Measurements from ENCODE around the gene SFXN5. TPM values are rescaled to one million over a fixed set of nuclear protein-coding genes. Genes with fewer than 3 reads are reported as not detected.

Gene SFXN5
- total RNA-seq, 4 donors from 2014 or later, result 8.4 to 18.3 (median 15.3) TPM

DNA sequence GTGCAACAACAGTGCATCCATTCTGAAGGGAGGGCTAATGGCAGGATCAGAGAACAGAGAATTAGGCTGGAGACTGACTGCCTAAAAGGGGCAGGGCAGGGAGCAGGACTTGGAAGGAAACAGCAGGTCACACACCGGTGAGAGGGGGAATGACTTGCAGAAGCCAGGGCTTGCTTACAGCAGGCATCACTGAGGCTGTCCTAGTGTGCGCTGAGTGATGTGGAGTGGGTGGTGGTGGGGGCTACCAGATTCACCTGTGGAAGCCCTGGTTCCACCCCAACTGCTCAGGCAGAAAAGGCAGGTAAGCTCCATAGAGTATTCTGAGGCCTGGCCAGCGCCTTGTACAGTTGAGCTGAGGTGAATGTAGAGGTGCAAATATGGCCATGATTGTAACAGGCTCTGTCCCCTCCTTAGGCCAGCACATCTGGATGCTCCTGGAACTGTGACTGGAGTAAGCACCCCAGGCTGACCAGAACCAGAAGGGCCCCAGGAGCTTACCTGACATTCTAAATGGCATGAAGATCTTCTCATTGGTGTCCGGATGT is 49.4 kb downstream of the SFXN5 start:
- WGBS, 2 donors, result 90% methylated on average over 4 of the region's 4 CpGs
- intact Hi-C loops (cut with DNase I; ENCODE audit: low total_unique reads), result no loop called here
- H3K4me3 ChIP-seq (ENCODE audit: low read depth, poor library complexity, severe bottlenecking), result no peak overlapping the region
- no peak for TF ChIP-seq POLR2A (IDR thresholded peaks at IDR 0.05)
- TF ChIP-seq, protein P1, sequence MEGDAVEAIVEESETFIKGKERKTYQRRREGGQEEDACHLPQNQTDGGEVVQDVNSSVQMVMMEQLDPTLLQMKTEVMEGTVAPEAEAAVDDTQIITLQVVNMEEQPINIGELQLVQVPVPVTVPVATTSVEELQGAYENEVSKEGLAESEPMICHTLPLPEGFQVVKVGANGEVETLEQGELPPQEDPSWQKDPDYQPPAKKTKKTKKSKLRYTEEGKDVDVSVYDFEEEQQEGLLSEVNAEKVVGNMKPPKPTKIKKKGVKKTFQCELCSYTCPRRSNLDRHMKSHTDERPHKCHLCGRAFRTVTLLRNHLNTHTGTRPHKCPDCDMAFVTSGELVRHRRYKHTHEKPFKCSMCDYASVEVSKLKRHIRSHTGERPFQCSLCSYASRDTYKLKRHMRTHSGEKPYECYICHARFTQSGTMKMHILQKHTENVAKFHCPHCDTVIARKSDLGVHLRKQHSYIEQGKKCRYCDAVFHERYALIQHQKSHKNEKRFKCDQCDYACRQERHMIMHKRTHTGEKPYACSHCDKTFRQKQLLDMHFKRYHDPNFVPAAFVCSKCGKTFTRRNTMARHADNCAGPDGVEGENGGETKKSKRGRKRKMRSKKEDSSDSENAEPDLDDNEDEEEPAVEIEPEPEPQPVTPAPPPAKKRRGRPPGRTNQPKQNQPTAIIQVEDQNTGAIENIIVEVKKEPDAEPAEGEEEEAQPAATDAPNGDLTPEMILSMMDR (IDR thresholded peaks at IDR 0.05), result no peak
- peak in 1 of 2 donors; percentile 57 for DNase-seq (ENCODE audit: low spot score in 2 of 2)

DNA sequence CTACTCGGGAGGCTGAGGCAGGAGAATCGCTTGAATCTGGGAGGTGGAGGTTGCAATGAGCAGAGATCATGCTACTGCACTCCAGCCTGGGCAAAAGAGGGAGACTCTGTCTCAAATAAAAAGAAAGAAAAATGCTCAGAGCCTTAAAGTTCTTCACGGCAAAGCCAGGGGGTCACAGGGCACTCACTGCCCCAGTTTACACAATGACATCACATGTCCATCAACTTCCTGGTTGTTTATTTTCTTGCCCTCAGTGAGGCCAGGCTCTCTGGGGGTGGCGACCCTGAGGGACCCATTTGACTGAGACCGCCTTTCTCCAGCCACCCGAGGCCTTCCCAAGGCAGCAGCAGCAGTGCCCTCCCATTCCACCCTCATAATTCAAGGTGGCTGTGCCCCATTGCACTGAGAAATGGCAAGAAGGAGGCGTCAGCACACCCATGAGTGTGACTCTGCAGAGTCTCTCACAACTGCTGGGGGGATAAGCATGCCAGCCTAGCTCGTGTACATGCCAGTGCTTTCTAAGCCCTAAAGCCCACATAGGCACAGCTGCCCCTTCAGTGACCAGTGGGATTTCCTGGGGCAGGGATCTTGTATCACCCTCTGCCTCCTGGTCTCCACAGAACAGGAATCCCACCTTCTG is 50.0 kb downstream of the SFXN5 start:
- no peak overlapping the region for H3K4me3 ChIP-seq (ENCODE audit: low read depth, poor library complexity, severe bottlenecking)
- peak in 1 of 2 donors; percentile 28 for DNase-seq (ENCODE audit: low spot score in 2 of 2)
- 79 to 93% methylated on average over 8 of the region's 8 CpGs for WGBS, 2 donors
- intact Hi-C loops (cut with DNase I; ENCODE audit: low total_unique reads), result no loop called here
- TF ChIP-seq, protein P1 (IDR thresholded peaks at IDR 0.05), result no peak
- no peak for TF ChIP-seq POLR2A (IDR thresholded peaks at IDR 0.05)

DNA sequence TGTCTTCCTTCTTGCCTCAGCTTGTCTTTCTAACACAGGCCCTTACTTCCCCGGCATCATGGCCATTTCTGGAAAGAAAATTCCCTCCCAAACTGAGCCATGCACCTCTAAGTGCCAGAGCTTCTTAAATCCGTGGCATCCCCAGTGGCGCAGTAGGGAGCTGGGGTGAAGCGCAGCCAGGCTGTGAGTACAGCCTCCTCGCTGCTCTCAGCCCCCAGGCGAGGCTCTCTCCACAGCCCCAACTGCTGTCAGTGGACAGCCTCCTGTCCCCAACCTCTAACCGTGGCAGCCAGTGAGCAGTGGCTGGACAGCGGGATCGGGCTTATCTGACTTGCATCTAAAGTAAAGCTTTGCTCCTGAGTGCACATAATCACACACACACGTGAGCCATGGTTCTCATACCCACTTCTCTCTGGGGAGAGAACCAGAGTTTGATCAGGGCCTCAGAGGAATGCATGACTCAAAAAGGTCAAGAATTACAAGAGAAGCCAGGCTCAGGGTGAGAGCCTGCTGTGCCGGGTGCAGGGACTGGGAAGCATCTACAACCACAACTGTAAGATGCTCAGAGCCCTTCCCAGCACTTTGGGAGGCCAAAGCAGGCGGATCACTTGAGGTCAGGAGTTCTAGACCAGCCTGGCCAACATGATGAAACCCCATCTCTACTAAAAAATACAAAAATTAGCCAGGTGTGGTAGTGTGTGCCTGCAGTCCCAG is 50.7 kb downstream of the SFXN5 start:
- intact Hi-C loops (cut with DNase I; ENCODE audit: low total_unique reads), result no loop called here
- TF ChIP-seq, protein P1 (IDR thresholded peaks at IDR 0.05), result no peak
- no peak for TF ChIP-seq POLR2A (IDR thresholded peaks at IDR 0.05)
- peak in 1 of 2 donors; percentile 54 for DNase-seq (ENCODE audit: low spot score in 2 of 2)
- H3K4me3 ChIP-seq (ENCODE audit: low read depth, poor library complexity, severe bottlenecking), result no peak overlapping the region
- 92% methylated on average over 12 of the region's 12 CpGs for WGBS, 2 donors

DNA sequence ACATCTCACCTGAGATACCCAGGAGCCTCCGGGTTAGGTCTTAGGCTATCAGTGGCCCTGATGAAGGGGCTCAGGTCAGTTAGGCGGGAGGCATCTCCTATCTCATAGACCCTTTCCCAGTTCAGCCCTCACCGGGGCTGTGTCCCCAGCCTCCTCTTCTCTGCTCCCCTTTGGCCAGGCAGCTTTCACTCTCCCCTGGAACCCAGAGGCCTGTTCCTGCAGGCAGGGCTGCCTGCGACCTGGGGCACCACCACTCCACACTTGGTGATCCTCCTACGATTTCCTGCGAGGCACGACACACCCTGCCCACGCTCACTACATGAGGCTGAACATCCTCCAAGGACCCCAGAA is 51.2 kb downstream of the SFXN5 start:
- TF ChIP-seq POLR2A (IDR thresholded peaks at IDR 0.05), result no peak
- TF ChIP-seq, protein P1 (IDR thresholded peaks at IDR 0.05), result no peak
- no peak overlapping the region for H3K4me3 ChIP-seq (ENCODE audit: low read depth, poor library complexity, severe bottlenecking)
- peak in 1 of 2 donors; percentile 20 for DNase-seq (ENCODE audit: low spot score in 2 of 2)
- WGBS, 2 donors, result 90 to 92% methylated on average over 8 of the region's 8 CpGs
- intact Hi-C loops (cut with DNase I; ENCODE audit: low total_unique reads), result no loop called here

DNA sequence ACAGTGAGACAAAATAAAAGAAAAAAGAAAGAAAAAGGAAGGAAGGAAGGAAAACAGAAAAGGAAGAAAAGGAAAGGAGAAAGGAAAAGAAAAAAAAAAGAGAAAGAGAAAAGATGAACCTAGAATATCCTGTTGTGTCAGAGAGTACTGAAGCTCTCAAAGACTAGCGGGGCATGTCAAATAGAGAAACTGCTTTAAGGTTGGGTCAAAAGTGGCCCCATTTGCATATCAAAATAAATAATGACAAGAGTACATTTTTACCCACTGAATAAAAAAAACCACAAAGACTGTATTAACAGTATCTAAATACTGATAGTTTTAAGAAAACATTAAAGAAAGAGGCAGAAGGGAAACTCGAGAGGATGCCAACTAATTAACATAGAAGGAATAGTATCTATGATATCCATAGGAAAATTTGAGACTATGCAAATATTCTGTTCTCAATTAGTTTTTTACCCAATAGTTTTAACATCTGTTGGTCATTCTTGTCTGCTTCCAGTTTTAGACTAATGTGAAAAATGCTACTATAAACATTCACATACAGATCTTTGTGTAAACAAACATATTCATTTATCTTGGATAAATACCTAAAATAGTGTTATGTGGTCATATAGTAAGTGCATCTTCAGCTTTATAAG is 53.2 kb downstream of the SFXN5 start:
- WGBS, 2 donors, result 85 to 88% methylated on average over 2 of the region's 2 CpGs
- H3K4me3 ChIP-seq (ENCODE audit: low read depth, poor library complexity, severe bottlenecking), result no peak overlapping the region
- TF ChIP-seq POLR2A (IDR thresholded peaks at IDR 0.05), result no peak
- TF ChIP-seq, protein P1 (IDR thresholded peaks at IDR 0.05), result no peak
- intact Hi-C loops (cut with DNase I; ENCODE audit: low total_unique reads), result no loop called here
- no peak for DNase-seq (ENCODE audit: low spot score in 2 of 2)
